ENCODE data around the gene LSM6. TPM values are rescaled to one million over a fixed set of nuclear protein-coding genes. Genes with fewer than 3 reads are reported as not detected.

Gene LSM6
- polyA plus RNA-seq, 2 of the 4 experiments (the other 2 are of a cell fraction) = 25.3 to 57.8 TPM

DNA sequence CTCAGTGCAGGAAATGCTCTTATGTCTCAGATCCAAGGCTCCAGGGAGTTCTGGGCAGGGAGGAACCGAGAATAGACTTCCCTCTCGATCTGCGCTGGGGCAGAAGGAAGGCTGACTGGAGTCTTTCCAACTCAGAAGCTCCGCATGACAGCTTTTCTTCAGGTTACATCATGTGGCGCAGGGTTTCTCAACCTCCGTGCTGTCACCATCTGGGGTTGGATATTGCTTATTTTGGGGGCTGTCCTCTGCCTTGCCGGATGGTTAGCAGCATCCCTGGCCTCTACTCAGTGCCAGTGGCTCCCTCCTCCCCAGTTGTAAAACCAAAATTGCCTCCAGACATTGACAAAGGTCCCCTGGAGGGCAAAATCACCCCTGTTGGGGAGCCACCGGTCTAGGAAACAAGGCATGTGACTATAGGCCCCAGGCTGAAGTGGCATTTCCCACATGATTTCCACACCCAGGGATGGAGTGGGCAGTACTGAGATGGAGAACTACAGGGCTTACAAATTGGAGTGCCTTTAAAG lies 60.2 kb downstream of the LSM6 start:
- ChIA-PET CTCF (no interaction called here), POLR2A (no interaction called here)
- Histone ChIP-seq H3K27ac (no peak overlapping the region), H3K4me2 (no peak overlapping the region), H3K4me1 (peaks cover 4% of the 10 kb centered on the region; the same call in 2 of the 3 replicates), H3K9me3 (no peaks in the 10 kb centered on the region), H3K4me3 (no peak overlapping the region)
- no peak for FAIRE-seq
- no peak for DNase-seq (ENCODE audit: low read depth in 1 of 2, low spot score in 1 of 2)
- TF ChIP-seq NFE2L2 (conservative IDR thresholded peaks at IDR 0.05; ENCODE audit: low read length) (no peak), FOXS1 (CRISPR knock-in tag; IDR thresholded peaks at IDR 0.05) (no peak), NPAS2 (CRISPR knock-in tag; IDR thresholded peaks at IDR 0.05; ENCODE audit: borderline replicate concordance) (no peak), BHLHE40 (IDR thresholded peaks at IDR 0.05; ENCODE audit: low read depth, low read length) (no peak), RARB (CRISPR knock-in tag; IDR thresholded peaks at IDR 0.05) (no peak), EP300 (IDR thresholded peaks at IDR 0.05) (no peak)
- ATAC-seq = no peak
- 76% methylated on average over 4 of the region's 8 CpGs for WGBS (ENCODE audit: missing lambda C conversion rate)

GRCh38 chr4:146236216-146236615 lies 60.7 kb downstream of the LSM6 start:
- Histone ChIP-seq H3K27ac (no peak overlapping the region), H3K4me3 (no peak overlapping the region), H3K4me2 (no peak overlapping the region), H3K4me1 (peaks cover 9% of the 10 kb centered on the region), H3K9me3 (no peaks in the 10 kb centered on the region)
- no peak for DNase-seq (ENCODE audit: low read depth in 1 of 2, low spot score in 1 of 2)
- ChIA-PET CTCF (no interaction called here), POLR2A (no interaction called here)
- WGBS (ENCODE audit: missing lambda C conversion rate) = 67% methylated on average over 5 of the region's 5 CpGs
- ATAC-seq = no peak
- TF ChIP-seq HOXA7 (CRISPR knock-in tag; IDR thresholded peaks at IDR 0.05) (no peak), CTCF (IDR thresholded peaks at IDR 0.05) (no peak), E2F6 (IDR thresholded peaks at IDR 0.05; ENCODE audit: borderline replicate concordance, low read depth) (no peak), NPAS2 (CRISPR knock-in tag; IDR thresholded peaks at IDR 0.05; ENCODE audit: borderline replicate concordance) (no peak), CHD2 (IDR thresholded peaks at IDR 0.05; ENCODE audit: low read length, partially characterized antibody) (no peak), MAZ (IDR thresholded peaks at IDR 0.05; ENCODE audit: borderline replicate concordance, low read depth, low read length) (no peak), NFE2L2 (conservative IDR thresholded peaks at IDR 0.05; ENCODE audit: low read length) (no peak)
- TF ChIP-seq, protein P1, sequence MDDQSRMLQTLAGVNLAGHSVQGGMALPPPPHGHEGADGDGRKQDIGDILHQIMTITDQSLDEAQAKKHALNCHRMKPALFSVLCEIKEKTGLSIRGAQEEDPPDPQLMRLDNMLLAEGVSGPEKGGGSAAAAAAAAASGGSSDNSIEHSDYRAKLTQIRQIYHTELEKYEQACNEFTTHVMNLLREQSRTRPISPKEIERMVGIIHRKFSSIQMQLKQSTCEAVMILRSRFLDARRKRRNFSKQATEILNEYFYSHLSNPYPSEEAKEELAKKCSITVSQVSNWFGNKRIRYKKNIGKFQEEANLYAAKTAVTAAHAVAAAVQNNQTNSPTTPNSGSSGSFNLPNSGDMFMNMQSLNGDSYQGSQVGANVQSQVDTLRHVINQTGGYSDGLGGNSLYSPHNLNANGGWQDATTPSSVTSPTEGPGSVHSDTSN (IDR thresholded peaks at IDR 0.05) = no peak
- no peak for FAIRE-seq

GRCh38 chr4:146237092-146237491 lies 61.6 kb downstream of the LSM6 start:
- no peak overlapping the region for H3K4me2 ChIP-seq
- no peak for DNase-seq (ENCODE audit: low read depth in 1 of 2, low spot score in 1 of 2)
- H3K27ac ChIP-seq = no peak overlapping the region
- FAIRE-seq = no peak
- no peaks in the 10 kb centered on the region for H3K9me3 ChIP-seq
- POLR2A ChIA-PET = interaction anchor here (1.0 kb wide), 1 partner anchor 300 kb away, joined by 3 read pairs; no protein-coding TSS in a partner anchor
- CTCF ChIA-PET = no interaction called here
- peaks cover 13% of the 10 kb centered on the region for H3K4me1 ChIP-seq
- no peak for ATAC-seq
- TF ChIP-seq RFX5 (IDR thresholded peaks at IDR 0.05) = no peak
- no peak for TF ChIP-seq NFE2L2 (conservative IDR thresholded peaks at IDR 0.05; ENCODE audit: low read length)
- TF ChIP-seq JUN (IDR thresholded peaks at IDR 0.05) = no peak
- no peak for TF ChIP-seq ZNF302 (CRISPR knock-in tag; IDR thresholded peaks at IDR 0.05)
- TF ChIP-seq PHF8 (IDR thresholded peaks at IDR 0.05; ENCODE audit: borderline replicate concordance, low read depth) = no peak
- TF ChIP-seq TP53 (CRISPR knock-in tag; IDR thresholded peaks at IDR 0.05) = no peak
- TF ChIP-seq KDM5A (IDR thresholded peaks at IDR 0.05) = no peak
- no peak for TF ChIP-seq HOXB5 (CRISPR knock-in tag; IDR thresholded peaks at IDR 0.05)
- no peak for TF ChIP-seq HOXA7 (CRISPR knock-in tag; IDR thresholded peaks at IDR 0.05)
- no peak for TF ChIP-seq BCL3 (IDR thresholded peaks at IDR 0.05)
- TF ChIP-seq EHMT2 (IDR thresholded peaks at IDR 0.05; ENCODE audit: low read depth) = no peak
- no peak for TF ChIP-seq REST (IDR thresholded peaks at IDR 0.05)
- no peak overlapping the region for H3K4me3 ChIP-seq
- 69% methylated on average over 6 of the region's 6 CpGs for WGBS (ENCODE audit: missing lambda C conversion rate)

All from A549 (cell line).